ENCODE measurements around the gene FNTB. TPM values are rescaled to one million over a fixed set of nuclear protein-coding genes. Genes with fewer than 3 reads are reported as not detected.

The FNTB gene
- total and polyA plus RNA-seq, 2 of the 8 experiments (the other 6 are each of a cell fraction or from before 2014, with no cell fraction given): 16.0 to 20.7 TPM

- TF ChIP-seq CHD7 (IDR thresholded peaks at IDR 0.05; ENCODE audit: insufficient replicate concordance, low read length) (no peak), CTCF (IDR thresholded peaks at IDR 0.05; ENCODE audit: control extremely low read depth in 1 of 3, insufficient read depth in 1 of 3, low read depth in 1 of 3, low read length in 3 of 3) (no peak), EP300 (IDR thresholded peaks at IDR 0.05; ENCODE audit: borderline replicate concordance in 1 of 2, low read depth in 2 of 2, low read length in 2 of 2) (no peak), EZH2 (IDR thresholded peaks at IDR 0.05; ENCODE audit: low read depth, low read length, severe bottlenecking) (no peak), TEAD4 (IDR thresholded peaks at IDR 0.05; ENCODE audit: low read depth, low read length) (no peak), TAF7 (optimal IDR thresholded peaks at IDR 0.05; ENCODE audit: borderline replicate concordance, low read depth, low read length) (no peak), GABPA (IDR thresholded peaks at IDR 0.05; ENCODE audit: borderline replicate concordance, insufficient read depth, low read length) (no peak), CREB1 (IDR thresholded peaks at IDR 0.05) (no peak), BCL11A (IDR thresholded peaks at IDR 0.05; ENCODE audit: low read depth in 2 of 2, low read length in 2 of 2) (no peak)
Observed at GRCh38 chr14:65079201-65079600, 92.5 kb downstream of the FNTB start (continued).
